ENCODE data around the gene ATP1A2.
"Not testable (repeated sequence)": the region's sequence is repeated elsewhere in the genome, so short reads cannot be mapped to it uniquely, and the experiment has no call there.

ATP1A2 gene

DNA sequence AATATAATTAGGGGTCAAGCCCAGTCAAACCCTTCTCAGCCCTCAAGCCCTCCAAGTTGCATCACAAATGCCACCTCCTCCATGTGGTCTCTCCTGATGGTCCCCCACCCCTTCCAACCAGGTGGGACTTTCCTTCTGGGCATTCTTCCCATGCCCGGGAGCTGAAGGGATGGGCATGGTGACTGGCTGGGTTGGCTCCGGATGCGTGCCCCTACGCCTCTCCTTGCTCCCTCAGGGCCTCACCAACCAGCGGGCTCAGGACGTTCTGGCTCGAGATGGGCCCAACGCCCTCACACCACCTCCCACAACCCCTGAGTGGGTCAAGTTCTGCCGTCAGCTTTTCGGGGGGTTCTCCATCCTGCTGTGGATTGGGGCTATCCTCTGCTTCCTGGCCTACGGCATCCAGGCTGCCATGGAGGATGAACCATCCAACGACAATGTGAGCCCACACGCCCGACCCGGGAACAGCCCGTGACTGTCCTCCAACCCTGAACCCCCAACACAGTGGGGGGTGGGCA lies 7.5 kb downstream of the ATP1A2 start:
- FAIRE-seq: no peak
- DNase-seq (ENCODE audit: low spot score): no peak

DNA sequence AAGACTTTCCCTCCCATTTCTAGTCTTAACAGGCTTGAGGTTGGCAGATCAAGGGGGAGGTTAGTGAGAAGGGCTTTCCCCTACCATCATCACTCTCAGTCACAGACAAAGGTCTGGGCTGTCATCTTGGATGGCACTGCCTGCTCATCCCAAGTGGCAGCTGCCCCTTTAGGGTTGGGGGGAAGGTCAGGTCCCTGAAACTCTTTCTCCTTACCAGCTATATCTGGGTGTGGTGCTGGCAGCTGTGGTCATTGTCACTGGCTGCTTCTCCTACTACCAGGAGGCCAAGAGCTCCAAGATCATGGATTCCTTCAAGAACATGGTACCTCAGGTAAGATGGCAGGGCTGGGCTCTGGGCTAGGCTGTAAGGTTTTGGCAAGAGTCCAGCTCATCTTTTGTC lies 8.2 kb downstream of the ATP1A2 start:
- FAIRE-seq (no peak), DNase-seq (ENCODE audit: low spot score) (no peak)

GRCh38 chr1:160124705-160125478 lies 9.3 kb downstream of the ATP1A2 start:
- FAIRE-seq: peak; percentile 98
- DNase-seq (ENCODE audit: low spot score): peak; percentile 100

DNA sequence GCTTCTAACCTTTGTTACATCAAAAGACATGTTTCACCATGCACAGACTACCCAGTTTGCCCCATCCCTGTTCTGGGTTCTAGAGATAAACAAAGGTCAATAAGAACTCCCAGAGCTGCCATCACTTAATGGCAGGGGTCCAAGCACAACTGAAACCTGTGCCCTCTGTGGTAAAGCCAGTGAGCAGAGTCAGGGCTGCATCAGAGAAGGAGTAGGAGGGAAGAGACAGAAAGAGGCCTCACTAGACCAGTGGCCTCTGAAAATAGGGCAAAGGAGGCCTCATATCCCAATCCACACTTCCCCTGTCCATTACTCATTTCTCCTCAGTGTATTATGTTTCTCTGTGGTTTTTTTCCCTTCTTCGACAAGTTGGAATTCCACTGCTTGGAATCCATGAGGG lies 10.2 kb downstream of the ATP1A2 start:
- DNase-seq (ENCODE audit: low spot score): peak; percentile 93
- peak; percentile 93 for FAIRE-seq

DNA sequence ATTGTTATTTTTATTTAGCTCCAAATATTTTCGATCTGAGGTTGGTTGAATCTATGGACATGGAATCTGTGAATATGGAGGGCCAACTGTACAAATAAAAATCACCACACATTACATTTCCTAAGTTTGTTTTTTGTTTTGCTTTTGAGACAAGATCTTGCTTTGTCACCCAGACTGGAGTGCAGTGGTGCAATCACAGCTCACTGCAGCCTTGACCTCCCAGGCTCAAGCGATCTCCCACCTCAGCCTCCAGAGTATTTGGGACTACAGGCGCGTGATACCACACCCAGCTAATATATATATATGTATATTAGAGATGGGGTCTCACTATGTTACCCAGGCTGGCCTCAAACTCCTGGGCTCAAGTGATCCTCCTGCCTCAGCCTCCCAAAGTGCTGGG lies 10.8 kb downstream of the ATP1A2 start:
- not testable (repeated sequence) for FAIRE-seq; DNase-seq (ENCODE audit: low spot score)

DNA sequence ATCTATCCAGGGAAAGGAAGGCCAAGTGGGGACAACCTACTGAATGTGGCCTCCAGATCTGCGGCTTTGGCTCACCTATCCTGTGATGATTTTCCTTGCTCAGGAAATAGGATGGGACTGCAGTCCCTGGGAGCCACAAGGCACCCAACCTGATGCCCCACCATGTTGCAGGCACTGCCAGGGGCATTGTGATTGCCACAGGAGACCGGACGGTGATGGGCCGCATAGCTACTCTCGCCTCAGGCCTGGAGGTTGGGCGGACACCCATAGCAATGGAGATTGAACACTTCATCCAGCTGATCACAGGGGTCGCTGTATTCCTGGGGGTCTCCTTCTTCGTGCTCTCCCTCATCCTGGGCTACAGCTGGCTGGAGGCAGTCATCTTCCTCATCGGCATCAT lies 11.8 kb downstream of the ATP1A2 start:
- DNase-seq (ENCODE audit: low spot score) (no peak), FAIRE-seq (no peak)

GRCh38 chr1:160127865-160128523 lies 12.4 kb downstream of the ATP1A2 start:
- DNase-seq (ENCODE audit: low spot score): peak; percentile 73
- FAIRE-seq: peak; percentile 52

- FAIRE-seq (no peak), DNase-seq (ENCODE audit: low spot score) (no peak)
These were observed 13.1 kb downstream of the ATP1A2 start for GRCh38 chr1:160128636-160129035.

GRCh38 chr1:160129046-160129445 lies 13.5 kb downstream of the ATP1A2 start:
- DNase-seq (ENCODE audit: low spot score) (no peak), FAIRE-seq (no peak)

- FAIRE-seq: no peak
These were observed 14.0 kb downstream of the ATP1A2 start for GRCh38 chr1:160129558-160129957.

GRCh38 chr1:160129966-160130365 lies 14.4 kb downstream of the ATP1A2 start:
- no peak for DNase-seq (ENCODE audit: low spot score)
- no peak for FAIRE-seq

More at GRCh38 chr1:160129558-160129957, 14.0 kb downstream of the ATP1A2 start:
- DNase-seq (ENCODE audit: low spot score): no peak

DNA sequence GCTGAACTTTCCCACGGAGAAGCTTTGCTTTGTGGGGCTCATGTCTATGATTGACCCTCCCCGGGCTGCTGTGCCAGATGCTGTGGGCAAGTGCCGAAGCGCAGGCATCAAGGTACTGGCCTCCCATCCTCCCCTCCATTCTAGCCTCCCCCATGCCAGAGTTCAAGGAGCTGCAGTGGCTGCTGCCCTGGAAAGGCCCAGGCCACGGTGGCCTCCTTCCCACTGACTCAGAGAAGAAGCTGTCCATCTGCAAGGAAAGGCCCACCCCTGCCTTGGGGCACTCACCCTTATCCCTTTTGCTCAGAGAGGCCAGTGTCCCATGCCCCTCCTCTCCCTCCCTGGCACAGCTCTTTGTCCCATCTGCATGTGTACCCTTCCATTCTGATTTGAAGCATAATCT lies 14.9 kb downstream of the ATP1A2 start:
- FAIRE-seq: no peak
- DNase-seq (ENCODE audit: low spot score): no peak

DNA sequence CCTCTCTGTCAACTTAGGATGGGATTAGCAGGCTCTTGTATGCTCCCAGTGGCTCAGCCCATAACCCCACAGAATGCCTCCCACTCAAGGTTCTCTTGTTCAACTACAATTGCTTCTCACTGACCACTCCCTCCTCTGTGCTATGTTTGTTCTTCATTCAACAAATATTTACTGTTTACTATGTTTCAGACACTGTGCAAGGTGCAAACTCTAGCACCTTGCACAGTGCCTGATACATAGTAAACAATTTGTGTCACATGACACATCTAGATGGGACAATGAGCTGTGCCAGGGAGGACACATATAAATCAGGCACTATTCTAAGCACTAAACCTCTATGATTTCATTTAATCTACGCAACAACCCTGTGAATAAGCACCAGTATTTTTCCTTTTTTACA lies 15.4 kb downstream of the ATP1A2 start:
- no peak for DNase-seq (ENCODE audit: low spot score)
- FAIRE-seq: no peak

- DNase-seq (ENCODE audit: low spot score): no peak
- FAIRE-seq: no peak
These were observed 16.4 kb downstream of the ATP1A2 start for GRCh38 chr1:160131803-160132565.

GRCh38 chr1:160133990-160134770 lies 18.6 kb downstream of the ATP1A2 start:
- no peak for FAIRE-seq
- DNase-seq (ENCODE audit: low spot score): no peak

- no peak for DNase-seq (ENCODE audit: low spot score)
- FAIRE-seq: no peak
These were observed 19.4 kb downstream of the ATP1A2 start for GRCh38 chr1:160134791-160135572.

DNA sequence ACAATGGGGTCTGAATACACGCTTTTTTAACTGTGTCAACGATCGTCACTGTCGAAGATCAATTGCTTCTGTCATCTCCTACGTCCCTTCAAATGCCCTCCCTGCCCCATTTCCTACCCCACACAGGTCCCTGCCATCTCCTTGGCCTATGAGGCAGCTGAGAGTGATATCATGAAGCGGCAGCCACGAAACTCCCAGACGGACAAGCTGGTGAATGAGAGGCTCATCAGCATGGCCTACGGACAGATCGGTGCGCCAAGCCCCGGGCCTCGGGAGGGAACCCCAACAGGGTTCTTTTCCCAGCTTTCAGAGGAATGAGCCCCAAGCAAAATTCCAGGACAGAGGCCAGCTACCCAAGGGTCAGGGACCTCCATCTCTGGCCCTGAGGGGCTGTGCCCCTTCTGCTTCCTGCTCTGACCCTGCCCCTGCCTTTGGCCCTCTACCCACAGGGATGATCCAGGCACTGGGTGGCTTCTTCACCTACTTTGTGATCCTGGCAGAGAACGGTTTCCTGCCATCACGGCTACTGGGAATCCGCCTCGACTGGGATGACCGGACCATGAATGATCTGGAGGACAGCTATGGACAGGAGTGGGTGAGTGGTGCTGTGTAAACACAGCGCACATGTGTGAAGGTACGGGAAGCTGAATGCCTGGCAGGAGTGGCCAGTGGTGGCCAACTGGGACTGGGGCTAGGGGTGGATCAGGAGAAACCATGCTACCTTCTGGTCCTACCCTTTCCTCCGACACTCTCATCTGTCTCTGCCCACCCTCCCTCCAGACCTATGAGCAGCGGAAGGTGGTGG lies 20.8 kb downstream of the ATP1A2 start:
- DNase-seq (ENCODE audit: low spot score) (no peak), FAIRE-seq (no peak)

DNA sequence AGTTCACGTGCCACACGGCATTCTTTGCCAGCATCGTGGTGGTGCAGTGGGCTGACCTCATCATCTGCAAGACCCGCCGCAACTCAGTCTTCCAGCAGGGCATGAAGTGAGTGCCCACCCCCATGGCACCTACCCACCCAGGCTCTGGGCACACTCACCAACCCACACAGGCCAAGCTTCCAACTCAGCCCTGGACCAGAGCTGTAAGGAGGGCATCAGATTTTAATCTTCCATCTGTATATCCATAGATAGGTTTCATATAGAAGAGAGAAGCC lies 21.3 kb downstream of the ATP1A2 start:
- DNase-seq (ENCODE audit: low spot score): no peak
- no peak for FAIRE-seq

- DNase-seq (ENCODE audit: low spot score) (no peak), FAIRE-seq (no peak)
These were observed 21.8 kb downstream of the ATP1A2 start for GRCh38 chr1:160137216-160137862.
